Esophagus muscularis mucosa (tissue), 4 donors: ENCODE measurements around the gene JDP2. TPM values are rescaled to one million over a fixed set of nuclear protein-coding genes. Genes with fewer than 3 reads are reported as not detected.

Source experiments
- DNase-seq: peaks from one replicate; pipeline ENCODE4 v3.0.0-alpha.2; 2017; ENCODE audit errors: extremely low spot score
- H3K27ac ChIP-seq, 4 donors: fragments of 200-600 bp; sonication (generic); replicated peaks in 1 of 4; 1 replicate in 3 of 4; 2 replicates in 1 of 4; pipeline ENCODE4 v1.5.1; 2016 to 2019; ENCODE audit warnings: mild to moderate bottlenecking in 1 of 4
- H3K27me3 ChIP-seq, 4 donors: fragments of 200-600 bp; sonication (generic); one replicate each; pipeline versions ENCODE4 v1.5.1 to v1.6.0; 2016 to 2019
- H3K36me3 ChIP-seq, 4 donors: fragments of 200-600 bp; sonication (generic); one replicate each; pipeline ENCODE4 v1.5.1; 2016 to 2019
- H3K4me1 ChIP-seq, 4 donors: fragments of 200-600 bp; sonication (generic); one replicate each; pipeline ENCODE4 v1.5.1; 2016 to 2019
- H3K4me3 ChIP-seq, 4 donors: fragments of 200-600 bp; sonication (generic); 1 replicate in 2 of 4; 2 replicates in 2 of 4; pipeline ENCODE4 v1.5.1; 2016 to 2019; ENCODE audit warnings: mild to moderate bottlenecking in 4 of 4, moderate library complexity in 1 of 4
- H3K9me3 ChIP-seq, 4 donors: fragments of 200-600 bp; sonication (generic); 1 replicate in 3 of 4; 2 replicates in 1 of 4; pipeline ENCODE4 v1.5.1; 2016 to 2019
- EP300 ChIP-seq: sonication (generic); formaldehyde crosslinking; IDR thresholded peaks from one replicate; pipeline ENCODE4 v1.6.1; 2017; ENCODE audit warnings: antibody characterized with exemption
- POLR2A ChIP-seq: fragments of 450-650 bp; IDR thresholded peaks from one replicate; pipeline ENCODE4 v1.6.1; 2017; ENCODE audit warnings: antibody characterized with exemption, moderate library complexity, mild to moderate bottlenecking, low read depth
- POLR2AphosphoS5 ChIP-seq, 2 donors: sonication (generic); formaldehyde crosslinking; IDR thresholded peaks; one replicate each; pipeline ENCODE4 v1.6.1; 2017; ENCODE audit warnings: antibody characterized with exemption in 2 of 2
- WGBS: methylation state at CpG from one replicate; pipeline ENCODE4 v1.1.5; 2018; 5-methylcytosine and 5-hydroxymethylcytosine counted together
- intact Hi-C: fragments of 100-400 bp; cut with DNase I; formaldehyde crosslinking; loops from one replicate; pipeline ENCODE4 v1.15.1; 2023
- total RNA-seq, 4 donors: library from RNA; depleted of rRNA; stranded (reverse); fragments of >200 nt; gene quantifications; one replicate each; pipeline versions ENCODE4 v1.1.0 to v1.2.1, GENCODE V29; 2016
- TF ChIP-seq, protein P1 (sequence below), 3 experiments: fragments of 200-600 bp in 2 of 3; fragments of 450-650 bp in 1 of 3; sonication (generic) in 2 of 3; IDR thresholded peaks; one replicate each; pipeline ENCODE4 v1.5.1; 2017 to 2019; ENCODE audit warnings: antibody characterized with exemption in 3 of 3, mild to moderate bottlenecking in 2 of 3, moderate library complexity in 1 of 3

The JDP2 gene
- total RNA-seq, 4 donors from 2014 or later, result 50.5 to 94.5 (median 78.3) TPM

DNA sequence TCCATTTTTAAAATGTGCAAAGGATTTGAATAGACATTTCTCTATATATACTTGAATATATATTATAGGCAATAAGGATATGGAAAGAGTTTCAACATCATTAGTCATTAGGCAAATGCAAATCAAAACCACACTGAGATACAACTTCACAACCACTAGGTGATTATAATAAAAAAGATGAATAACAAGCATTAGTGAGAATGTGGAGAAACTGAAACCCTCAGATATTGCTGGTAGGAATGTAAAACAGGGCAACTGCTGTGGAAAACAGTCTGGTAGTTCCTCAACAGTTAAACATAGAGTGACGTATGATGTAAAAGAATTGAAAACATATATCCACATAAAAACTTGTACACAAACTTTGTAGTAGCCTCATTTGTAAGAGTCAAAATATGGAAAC, 82.7 kb downstream of the JDP2 start:
- Histone ChIP-seq H3K4me3 (no peak overlapping the region), H3K27me3 (no peaks in the 10 kb centered on the region), H3K9me3 (peaks cover 0 to 15% (median 6%) of the 10 kb centered on the region in 4 donors), H3K36me3 (no peaks in the 10 kb centered on the region), H3K4me1 (peaks cover 0 to 9% (median 5%) of the 10 kb centered on the region in 4 donors), H3K27ac (no peak overlapping the region)
- WGBS, result 92% methylated on average over 1 of the region's 1 CpG
- no peak for DNase-seq
- intact Hi-C loops, result no loop called here
- TF ChIP-seq POLR2A (no peak), POLR2AphosphoS5 (IDR thresholded peaks at IDR 0.05) (no peak), EP300 (no peak)
- TF ChIP-seq, protein P1, sequence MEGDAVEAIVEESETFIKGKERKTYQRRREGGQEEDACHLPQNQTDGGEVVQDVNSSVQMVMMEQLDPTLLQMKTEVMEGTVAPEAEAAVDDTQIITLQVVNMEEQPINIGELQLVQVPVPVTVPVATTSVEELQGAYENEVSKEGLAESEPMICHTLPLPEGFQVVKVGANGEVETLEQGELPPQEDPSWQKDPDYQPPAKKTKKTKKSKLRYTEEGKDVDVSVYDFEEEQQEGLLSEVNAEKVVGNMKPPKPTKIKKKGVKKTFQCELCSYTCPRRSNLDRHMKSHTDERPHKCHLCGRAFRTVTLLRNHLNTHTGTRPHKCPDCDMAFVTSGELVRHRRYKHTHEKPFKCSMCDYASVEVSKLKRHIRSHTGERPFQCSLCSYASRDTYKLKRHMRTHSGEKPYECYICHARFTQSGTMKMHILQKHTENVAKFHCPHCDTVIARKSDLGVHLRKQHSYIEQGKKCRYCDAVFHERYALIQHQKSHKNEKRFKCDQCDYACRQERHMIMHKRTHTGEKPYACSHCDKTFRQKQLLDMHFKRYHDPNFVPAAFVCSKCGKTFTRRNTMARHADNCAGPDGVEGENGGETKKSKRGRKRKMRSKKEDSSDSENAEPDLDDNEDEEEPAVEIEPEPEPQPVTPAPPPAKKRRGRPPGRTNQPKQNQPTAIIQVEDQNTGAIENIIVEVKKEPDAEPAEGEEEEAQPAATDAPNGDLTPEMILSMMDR (IDR thresholded peaks at IDR 0.05), result no peak

DNA sequence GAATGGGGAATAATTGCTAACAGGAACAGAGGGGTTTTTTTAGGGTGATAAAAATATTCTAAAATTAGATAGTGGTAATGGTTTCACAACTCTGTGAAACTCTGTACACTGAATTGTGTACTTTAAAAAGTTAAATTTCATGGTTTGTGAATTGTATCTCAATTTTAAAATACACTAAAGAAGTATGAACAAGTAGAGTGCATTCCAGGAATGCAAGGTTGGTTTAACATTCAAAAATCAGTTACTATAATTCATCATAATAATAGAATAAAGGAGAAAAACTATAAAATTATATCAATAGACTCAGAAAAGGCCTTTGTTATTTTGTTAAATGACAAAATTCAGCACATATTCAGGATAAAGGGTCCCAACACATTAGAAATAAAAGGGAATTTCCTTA, 83.4 kb downstream of the JDP2 start:
- intact Hi-C loops, result no loop called here
- Histone ChIP-seq H3K9me3 (peaks cover 0 to 15% (median 6%) of the 10 kb centered on the region in 4 donors), H3K4me3 (no peak overlapping the region), H3K4me1 (peaks cover 0 to 15% (median 11%) of the 10 kb centered on the region in 4 donors), H3K27me3 (no peaks in the 10 kb centered on the region), H3K27ac (no peak overlapping the region), H3K36me3 (no peaks in the 10 kb centered on the region)
- TF ChIP-seq EP300 (no peak), POLR2AphosphoS5 (IDR thresholded peaks at IDR 0.05) (no peak), POLR2A (no peak)
- TF ChIP-seq, protein P1 (IDR thresholded peaks at IDR 0.05), result no peak
- DNase-seq, result no peak

DNA sequence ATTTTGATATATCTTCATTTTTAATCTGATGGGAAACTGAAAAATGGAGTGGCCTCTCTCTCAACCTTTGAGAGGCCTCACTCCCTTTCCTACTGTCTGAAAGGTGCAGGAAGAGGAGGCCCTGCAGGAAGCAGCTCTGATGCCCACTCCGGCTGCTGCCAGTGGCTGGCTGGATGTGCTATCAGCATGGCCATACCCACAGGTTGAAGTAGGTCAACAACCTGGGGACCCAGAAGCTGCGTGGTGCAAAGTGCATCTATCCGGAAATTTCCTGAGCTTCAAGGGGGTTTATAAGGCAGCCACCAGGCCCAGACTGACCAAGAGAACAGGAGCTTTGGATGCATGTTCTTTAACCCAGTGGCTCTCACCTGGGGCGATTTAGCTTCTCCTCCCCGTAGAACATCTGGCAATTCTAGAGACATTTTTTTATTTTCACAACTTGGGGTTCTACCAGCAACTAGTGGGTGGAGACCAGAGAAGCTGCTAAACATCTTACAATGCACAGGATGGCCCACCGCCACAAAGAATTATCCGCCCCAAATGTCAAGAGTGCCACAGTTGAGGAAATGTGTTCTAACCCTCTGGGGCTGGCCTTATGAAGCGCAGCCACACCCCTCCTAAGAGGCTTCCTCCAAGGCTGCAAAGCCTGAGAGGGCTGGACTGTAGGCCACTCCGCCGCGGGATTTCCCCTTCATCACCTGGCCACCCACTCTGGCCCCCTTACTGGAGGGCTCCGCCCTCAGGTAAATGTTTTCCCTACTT, 86.3 kb downstream of the JDP2 start:
- Histone ChIP-seq H3K36me3 (no peaks in the 10 kb centered on the region), H3K27ac (no peak overlapping the region), H3K9me3 (peaks cover 0 to 12% (median 3%) of the 10 kb centered on the region in 4 donors), H3K4me3 (no peak overlapping the region), H3K27me3 (no peaks in the 10 kb centered on the region), H3K4me1 (peaks cover 0 to 15% (median 11%) of the 10 kb centered on the region in 4 donors)
- TF ChIP-seq POLR2AphosphoS5 (IDR thresholded peaks at IDR 0.05) (no peak), EP300 (no peak), POLR2A (no peak)
- TF ChIP-seq, protein P1 (IDR thresholded peaks at IDR 0.05), result no peak
- DNase-seq, result peak; percentile 74
- intact Hi-C loops, result no loop called here
- 92% methylated on average over 11 of the region's 12 CpGs for WGBS

DNA sequence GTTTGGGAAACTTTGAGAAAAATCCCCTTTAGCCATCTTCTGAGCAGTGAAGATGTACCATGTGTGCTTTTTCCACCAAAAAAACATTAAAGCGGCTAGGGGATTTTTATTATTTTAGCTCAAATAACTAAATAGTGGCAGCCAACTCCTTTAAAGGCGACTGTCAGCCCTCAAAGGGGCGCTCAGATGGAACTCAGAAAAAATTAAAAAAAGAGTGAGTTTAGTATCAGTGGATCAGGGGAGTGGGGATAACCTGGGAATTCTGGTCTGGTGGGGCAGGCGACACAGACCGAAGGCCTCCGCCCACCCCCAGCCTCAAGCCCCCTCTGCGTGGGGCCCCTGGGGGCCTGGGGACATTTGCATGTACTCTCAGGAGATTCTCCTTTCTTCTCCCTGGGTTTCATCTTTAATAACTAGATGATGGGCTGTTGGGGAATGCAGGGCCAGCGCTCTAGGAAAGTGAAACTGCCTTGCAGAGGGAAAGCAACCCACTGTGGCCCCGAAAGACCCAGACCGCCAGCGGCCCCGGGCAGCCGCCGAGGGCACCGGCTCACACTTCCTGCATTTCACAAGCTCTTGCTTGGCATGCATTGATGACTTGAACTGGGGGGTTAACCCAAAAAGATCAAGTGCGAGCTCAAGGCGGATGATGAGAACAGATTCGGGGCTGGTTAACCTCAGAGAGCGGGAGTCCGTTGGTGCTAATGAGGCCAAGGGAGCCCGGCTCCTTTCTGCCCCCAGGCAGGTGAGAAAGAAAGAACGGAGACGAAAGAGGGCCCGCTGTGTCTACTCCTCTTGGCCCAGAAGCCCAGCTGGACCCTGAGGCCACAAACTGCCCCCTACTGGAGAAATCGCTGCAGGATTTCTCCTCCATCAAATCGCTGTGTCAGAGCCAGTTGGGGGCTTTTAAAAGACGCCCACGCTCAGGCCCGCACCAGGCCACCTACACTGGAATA, 87.1 kb downstream of the JDP2 start:
- peak overlapping the region; percentile 40 to 52 (median 49) for H3K4me3 ChIP-seq
- H3K27ac ChIP-seq, result peak overlapping the region in 1 of 4 donors; percentile 30
- H3K27me3 ChIP-seq, result no peaks in the 10 kb centered on the region
- H3K36me3 ChIP-seq, result no peaks in the 10 kb centered on the region
- WGBS, result 33% methylated on average over 27 of the region's 29 CpGs
- H3K4me1 ChIP-seq, result peaks cover 0 to 15% (median 11%) of the 10 kb centered on the region in 4 donors
- peak; percentile 92 for DNase-seq
- TF ChIP-seq EP300 (no peak), POLR2AphosphoS5 (IDR thresholded peaks at IDR 0.05) (no peak), POLR2A (no peak)
- TF ChIP-seq, protein P1 (IDR thresholded peaks at IDR 0.05), result peak; percentile 23 to 27 (median 24)
- intact Hi-C loops, result no loop called here
- H3K9me3 ChIP-seq, result peaks cover 0 to 12% (median 3%) of the 10 kb centered on the region in 4 donors
